HG03571 (cell line): ENCODE data around the gene INPP5A.
"Not testable (repeated sequence)": the region's sequence is repeated elsewhere in the genome, so short reads cannot be mapped to it uniquely, and the experiment has no call there.

Experiments used
- ATAC-seq: cut with Tn5 transposase; IDR thresholded peaks from one replicate; pipeline ENCODE4 v1.9.1; 2021; ENCODE audit not compliant: unreplicated experiment

INPP5A gene

DNA sequence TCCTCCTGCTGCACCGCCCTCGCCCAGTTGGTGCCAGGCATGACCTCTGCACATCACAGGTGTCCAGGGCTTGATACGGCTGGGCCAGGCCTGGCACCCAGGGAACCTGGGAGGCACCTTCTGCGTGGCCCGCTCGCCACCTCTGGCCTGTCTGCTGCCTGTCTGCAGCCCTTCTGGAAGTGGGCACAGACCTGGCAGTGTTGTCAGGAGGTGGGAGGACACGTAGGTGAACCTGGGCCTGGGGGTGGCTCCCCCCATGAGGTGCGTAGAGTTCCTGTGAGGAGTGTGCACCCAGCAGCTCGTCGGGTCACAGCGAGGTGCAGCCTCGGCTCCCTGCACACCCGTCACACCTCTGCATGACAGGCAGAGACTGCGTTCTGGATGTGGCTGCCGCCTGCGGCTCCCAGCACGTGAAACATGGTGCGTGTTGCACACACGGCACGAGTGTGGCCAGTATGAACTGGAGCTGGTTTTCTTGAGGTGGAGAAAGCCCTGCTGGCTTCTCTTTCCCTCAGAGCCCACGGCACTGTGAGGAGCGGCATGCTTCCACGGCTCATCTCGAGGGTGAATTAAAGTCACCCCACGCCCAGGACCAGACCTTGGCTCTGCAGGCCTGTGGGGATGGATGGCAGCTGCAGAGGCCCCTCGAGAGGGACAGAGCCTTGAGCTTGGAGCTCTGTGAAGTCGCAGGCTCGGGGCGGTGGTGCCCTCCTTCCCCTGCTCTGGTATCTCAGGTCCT is 24.8 kb downstream of the INPP5A start:
- ATAC-seq: no peak

DNA sequence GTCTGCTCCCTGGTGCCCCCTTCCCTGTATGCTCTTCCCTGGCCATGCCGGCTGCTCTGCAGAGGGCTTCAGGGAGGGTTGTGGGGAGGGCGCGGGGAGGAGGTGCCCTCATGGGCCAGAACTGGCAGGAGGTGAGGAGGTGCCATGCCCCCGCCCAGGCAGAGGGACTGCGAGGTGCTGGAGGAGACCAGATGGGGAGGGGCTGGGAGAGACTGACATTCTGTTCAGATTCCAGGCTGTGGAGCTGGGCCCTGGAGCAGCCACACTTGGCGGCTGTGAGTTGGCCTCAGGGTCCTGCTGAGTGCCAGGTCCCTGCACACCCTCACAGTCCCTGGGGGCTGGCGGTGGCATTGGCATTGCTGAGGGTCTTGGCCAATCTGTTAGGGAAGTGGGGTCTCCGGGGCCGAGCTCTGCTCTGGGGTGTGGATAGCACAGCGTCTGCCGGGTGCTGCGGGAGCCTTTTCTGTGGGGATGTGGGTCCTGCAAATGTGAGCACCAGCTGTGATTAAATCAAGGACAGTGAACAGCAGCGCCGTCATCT is 25.4 kb downstream of the INPP5A start:
- ATAC-seq: no peak

DNA sequence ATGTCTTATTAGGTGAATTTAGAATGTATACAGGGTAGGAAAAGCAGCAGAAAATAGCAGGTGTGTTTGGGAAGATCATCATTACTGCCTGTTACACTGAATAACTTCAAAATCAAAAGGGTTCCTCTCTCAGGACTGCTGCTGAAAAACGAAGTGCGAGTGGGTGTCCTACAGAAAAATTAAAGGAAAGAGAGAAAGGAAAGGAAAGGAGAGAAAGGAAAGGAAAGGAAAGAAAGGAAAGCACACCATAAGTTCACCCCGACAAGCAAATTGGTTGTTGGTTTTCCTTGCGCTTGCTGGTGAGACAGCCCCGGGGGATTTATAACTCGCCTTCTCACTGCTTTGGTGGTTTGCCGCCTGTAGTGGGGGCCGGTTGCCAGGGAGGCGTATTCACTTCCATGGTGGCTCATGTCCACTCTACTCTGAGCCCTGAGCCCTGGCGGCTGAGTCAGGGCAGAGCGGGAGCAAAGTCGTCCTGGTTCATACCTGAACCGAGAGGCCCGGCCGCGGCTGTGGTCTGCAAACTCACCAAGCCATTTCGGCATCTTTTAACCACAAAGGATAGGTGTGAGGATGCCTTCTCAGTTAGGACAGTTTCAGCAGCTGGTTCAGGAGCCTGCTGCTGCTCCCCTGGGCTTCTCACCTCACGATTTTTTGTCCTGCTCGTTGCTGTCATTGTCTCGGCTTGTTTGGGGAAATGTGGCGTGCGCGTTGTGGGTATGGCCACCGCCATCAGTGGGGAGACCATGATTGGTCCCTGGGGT is 26.1 kb downstream of the INPP5A start:
- ATAC-seq: peak; percentile 79

DNA sequence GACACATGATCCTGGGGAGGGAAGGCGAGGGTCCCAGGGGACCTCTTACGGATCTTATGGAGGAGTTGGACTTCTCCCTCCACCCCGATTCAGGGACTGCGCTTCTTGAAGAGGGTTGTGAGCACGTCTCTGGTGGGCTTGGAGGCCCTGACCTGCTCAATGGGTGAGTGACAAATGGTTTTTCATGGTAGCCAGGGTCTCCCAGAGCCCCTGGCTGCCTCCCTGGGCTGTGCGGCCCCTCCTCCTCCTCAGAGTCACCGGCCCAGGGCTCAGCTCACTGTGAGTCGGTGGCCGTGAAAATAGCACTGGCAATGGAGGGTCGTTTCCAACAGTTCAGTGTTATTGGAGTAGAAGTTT is 26.6 kb downstream of the INPP5A start:
- no peak for ATAC-seq

DNA sequence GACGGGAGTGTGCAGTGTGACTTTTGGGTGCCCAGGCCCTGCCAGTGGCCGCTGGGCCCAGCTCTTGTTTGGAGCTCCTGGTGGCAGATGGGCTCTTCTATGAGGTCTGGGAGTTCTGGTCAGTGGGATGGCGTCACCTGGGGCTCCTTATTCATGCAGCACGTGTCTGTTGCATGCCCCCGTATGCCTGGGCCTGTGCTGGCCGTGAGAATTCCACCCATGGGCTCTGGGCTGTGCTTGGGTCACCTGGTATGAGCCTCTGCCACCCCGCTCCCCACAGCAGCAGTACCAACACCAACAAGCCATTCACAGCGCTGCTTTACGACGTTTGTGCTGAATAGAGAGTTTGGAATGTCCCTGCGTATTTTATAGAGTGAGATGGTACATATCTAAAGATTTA is 27.1 kb downstream of the INPP5A start:
- ATAC-seq: no peak

DNA sequence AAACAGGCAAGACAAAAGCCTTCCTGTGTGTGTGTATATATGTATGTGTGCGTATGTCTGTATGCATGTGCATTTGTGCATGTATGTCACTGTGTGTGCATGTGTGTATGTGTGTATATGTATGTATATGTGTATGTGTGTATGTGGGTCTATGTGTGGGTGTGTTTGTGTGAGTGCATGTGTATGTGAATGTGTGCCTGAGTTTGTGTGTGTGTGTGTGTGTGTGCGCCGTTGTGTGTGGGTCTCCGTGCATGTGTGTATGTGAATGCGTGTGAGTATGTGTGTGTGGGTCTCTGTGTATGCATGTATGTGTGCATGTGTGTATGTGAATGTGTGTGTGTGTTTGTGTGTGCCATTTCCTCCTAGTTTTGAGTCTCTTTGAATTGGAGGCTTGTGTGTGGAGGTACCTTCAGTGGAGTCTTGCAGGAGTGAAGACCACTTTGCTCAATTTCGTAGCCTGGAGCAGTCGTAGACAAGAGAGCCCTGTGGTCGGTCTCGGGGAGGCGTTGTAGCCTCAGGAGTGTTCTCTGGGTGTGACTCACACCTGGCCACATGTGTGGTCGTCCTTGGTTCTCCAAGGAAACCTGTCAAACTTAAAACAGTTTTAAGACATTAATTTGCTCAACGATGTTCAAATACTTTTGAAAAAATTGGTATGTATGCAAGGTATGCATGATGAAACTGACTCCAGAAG is 28.1 kb downstream of the INPP5A start:
- ATAC-seq: no peak

DNA sequence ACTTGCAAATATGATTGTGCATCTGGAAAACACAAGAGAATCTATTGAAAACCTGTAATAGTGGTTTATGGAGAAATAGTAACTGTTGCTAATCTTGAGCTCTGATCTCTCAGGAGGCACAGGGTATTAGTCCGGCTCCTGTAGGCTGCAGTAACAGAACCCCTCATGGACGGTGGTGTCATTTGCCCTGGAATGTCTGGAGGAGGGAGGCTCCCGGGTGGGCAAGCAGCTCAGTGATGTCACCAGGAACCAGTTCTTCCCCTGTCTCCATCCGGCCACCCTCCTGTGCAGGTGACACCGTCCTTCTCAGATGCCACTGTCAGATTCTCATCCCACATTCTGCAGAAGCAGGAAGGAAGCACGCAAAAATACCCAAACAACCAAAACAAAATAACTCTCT is 29.3 kb downstream of the INPP5A start:
- ATAC-seq: no peak

DNA sequence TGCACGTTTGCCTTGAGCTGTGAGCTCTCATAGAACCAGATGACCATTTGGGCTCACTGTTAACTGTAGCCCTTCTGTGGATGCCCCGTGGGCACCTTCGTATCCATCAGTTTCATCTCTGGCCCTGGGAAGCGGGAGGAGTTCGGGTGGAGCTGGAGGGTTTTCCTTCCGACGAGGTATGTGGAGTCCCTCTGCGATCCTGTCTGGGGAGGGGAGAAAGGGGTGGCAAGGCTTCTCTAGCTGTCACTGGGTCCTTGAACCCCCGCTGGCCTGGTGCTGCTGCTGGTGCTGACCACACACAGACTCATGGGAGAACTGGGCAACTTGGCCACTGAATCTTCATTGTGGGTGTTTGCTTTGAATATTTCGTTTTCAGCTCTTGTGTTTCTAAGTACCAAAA is 32.7 kb downstream of the INPP5A start:
- ATAC-seq: no peak

DNA sequence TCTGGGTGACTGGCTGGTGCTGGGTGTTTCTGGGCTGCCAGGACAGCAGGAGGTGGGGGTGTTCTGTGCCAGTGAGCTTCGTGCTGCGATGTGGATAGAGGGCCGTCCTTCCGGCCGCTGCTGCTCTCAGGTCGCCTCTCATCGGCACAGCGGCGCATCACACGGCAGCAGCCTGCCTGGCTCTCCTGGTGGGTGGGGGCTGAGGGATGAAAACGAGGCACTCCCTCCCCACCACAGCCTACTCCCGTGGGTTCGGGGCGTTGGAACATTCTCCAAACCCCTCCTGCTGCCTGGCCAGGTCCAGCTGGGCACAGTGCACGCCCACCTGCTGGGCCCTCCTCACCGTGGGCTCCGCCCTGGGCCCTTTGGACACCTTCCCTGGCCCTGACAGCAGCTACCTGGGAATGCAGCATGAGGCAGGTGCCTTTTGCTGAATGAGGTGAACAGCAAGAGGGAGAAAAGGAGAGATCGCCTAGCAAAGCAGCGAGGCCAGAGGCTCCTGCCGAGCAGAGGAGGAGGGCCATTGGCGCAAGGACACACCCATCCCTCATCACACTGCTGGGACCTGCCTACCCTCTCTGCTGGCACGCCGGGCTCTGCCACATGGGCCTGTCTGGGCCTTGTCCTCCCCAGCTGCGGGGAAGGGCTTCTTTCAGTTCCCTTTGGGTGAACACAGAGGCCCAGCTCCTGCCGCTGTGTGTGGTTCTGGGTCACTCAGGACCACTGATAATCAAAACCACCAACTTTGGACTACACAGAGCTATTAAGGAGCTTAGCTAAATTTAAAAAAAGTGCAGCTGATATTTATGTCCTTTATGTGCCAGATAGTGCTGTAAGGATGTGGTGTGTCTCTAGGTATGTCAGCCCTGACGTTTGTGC is 33.4 kb downstream of the INPP5A start:
- peak; percentile 39 for ATAC-seq

DNA sequence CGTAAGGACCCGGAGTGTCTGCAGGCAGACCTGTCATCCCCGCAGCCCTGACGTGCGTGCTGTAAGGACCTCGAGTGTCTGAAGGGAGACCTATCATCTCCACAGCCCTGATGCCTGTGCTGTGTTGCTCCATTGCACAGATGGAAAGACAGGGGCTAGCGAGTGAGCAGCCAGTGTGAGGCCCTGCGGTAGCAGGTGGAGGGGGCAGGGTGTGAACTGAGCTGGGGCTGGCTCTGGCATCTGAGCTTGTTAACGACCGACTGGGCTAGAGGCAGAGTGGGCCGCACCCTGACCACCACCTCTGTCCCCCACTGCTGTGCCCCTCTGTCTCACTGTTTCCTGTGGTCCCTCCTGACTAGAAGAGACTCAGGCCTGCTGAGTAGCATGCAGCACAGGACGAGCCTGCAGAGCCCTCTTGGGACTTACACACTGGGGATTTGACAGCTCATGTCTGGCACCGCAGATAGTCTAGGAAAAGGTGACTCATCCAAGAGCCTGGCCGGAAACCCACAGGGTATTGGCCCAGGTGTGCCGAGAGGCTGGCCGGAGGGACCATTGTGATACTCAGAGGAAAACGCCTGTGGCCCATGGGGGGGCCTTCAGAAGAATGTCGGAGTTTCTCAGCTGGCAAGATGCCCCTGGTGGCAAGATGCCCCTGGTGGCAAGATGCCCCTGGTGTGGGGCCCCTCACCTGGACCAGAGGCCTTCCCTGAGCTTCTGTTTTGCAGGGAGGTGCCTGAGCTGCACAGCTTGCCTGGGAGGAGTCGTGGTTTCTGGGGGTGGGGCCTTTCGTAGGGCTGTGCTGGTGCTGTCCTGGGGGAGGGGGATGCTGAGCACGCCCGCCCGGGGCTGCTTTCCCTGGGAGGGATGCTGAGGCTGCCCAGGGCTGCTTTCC is 34.3 kb downstream of the INPP5A start:
- peak; percentile 64 for ATAC-seq

DNA sequence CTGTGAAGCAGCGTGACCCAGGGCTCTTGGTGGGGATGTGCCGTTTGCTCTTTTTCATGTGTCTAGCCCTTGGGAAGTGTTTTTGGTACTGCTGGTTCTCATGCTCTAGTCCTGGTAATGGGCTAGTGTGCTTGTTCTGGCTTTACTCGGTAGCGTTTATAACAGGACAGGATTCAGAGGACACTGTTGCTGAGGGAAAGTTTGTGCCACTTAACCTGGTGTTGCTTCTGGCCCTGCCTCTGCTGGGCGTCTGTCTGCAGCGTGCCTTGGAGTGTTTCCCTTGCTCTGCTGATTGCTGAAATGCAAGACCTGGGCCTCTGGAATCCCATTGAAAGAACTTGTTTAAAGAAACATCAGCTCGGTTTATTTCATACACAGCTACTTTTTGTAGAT is 35.0 kb downstream of the INPP5A start:
- no peak for ATAC-seq

DNA sequence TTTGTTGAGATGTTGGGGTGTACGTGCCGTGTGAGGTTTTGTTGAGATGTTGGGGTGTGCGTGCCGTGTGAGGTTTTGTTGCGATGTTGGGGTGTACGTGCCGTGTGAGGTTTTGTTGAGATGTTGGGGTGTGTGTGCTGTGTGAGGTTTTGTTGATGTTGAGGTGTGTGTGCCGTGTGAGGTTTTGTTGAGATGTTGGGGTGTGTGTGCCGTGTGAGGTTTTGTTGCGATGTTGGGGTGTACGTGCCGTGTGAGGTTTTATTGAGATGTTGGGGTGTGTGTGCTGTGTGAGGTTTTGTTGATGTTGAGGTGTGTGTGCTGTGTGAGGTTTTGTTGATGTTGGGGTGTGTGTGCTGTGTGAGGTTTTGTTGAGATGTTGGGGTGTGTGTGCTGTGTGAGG is 35.4 kb downstream of the INPP5A start:
- not testable (repeated sequence) for ATAC-seq

DNA sequence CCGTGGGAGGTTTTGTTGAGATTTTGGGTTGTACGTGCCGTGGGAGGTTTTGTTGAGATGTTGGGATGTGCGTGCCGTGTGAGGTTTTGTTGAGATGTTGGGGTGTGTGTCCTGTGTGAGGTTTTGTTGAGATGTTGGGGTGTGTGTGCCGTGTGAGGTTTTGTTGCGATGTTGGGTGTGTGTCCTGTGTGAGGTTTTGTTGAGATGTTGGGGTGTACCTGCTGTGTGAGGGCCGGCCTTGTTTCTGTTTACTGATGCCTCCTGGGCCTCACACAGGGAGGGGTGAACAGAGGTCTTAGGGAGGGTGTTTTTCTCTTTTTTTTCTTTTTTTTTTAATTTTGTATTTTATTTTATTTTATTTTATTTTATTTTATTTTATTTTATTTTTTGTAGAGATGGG is 36.7 kb downstream of the INPP5A start:
- ATAC-seq: no peak

DNA sequence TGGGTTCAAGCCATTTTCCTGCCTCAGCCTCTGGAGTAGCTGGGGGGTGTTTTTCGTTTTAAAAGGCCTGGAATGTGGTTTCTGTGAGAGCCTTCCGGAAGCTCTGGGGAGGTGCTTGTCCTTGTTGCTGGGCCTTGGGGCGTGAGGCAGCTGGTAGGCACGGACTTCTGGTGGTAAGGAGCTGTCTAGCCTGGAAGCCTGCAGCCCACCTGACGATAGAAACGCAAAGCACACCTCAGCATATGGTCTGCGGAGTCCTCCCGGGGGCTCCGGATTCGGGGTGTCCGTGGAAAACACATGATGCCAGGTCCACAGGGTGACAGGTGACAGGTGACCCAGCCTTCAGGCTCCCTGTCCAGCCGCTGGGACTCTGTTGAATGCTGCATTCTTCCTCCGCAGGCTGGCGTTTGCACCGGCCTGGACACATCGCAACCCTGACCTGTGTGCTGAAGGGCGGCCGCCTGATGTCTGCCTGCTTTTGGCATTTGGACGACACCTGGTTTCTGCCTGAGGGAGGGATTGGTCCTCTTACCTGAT is 37.3 kb downstream of the INPP5A start:
- ATAC-seq: no peak

DNA sequence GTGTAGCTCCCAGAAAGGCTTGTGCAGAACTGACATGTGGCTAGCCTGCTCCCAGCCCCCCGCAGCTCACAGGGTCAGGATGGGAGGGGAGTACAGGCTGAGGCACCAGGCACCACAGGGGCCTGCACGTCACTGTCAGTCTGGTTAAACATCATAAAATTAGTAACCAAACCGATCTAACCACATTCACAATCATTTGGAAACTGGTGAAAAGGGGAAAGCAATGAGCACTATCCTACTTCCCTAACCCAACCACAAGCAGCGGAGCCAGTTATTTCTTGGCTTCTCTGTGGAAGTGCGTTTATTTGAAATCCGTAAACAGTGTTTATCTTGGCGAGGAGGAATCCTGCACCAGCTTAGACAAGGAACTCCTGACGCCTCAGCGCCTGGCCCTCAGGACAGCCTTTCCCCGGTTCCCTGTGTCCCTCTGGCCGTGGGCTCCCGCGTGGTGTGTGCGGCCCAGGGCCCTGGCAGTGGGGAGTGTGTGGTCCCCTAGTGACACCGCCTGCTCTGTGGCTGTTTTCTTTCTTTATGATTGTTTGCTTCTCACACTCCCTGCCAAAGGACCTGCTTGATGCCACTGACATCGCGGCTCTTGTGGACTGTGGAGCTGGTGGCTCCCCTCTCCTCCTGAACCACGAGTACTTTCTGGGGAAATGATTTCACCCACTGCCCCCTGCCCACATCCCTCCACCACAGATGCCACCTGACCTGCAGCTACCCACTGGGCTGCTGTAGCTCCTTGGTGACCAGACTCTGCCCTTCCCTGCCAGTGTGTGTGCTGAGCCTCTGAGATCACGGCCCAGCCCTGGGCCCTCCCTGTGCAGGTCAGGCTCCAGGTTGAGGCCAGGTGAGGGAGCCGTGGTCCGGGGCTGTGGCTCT is 38.0 kb downstream of the INPP5A start:
- ATAC-seq: peak; percentile 45

DNA sequence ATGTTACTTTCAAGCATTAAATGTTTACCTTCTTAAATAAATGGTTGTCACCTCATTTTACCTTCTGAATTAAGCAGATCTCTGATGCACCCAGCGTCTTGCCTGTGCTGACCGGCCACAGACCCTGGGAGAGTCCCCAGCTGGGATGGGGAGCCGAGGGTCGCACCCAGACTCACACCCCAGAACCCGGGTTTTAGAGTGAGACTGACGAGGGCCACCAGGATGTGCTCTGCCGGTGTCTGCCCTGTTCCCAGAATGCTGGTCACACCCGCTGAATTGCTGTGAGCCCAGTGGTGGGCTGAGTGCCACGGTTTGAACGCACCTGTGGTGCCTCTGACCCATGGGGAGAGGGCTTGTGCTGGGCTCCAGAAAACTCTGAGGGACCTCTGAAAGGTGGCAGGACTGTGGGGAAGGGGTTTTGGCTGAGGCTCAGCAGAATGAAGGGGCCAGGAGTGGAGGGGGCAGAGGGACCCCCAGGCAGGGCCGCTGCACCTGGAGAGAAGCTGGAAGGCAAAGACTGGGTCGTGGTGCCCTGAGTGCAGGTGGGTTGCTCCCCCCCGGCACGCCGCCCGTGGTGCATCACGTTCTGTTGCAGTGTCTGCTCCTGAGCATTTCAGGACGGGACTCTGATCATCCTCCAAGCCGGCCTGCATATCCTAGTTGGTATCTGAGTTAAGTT is 39.2 kb downstream of the INPP5A start:
- no peak for ATAC-seq

DNA sequence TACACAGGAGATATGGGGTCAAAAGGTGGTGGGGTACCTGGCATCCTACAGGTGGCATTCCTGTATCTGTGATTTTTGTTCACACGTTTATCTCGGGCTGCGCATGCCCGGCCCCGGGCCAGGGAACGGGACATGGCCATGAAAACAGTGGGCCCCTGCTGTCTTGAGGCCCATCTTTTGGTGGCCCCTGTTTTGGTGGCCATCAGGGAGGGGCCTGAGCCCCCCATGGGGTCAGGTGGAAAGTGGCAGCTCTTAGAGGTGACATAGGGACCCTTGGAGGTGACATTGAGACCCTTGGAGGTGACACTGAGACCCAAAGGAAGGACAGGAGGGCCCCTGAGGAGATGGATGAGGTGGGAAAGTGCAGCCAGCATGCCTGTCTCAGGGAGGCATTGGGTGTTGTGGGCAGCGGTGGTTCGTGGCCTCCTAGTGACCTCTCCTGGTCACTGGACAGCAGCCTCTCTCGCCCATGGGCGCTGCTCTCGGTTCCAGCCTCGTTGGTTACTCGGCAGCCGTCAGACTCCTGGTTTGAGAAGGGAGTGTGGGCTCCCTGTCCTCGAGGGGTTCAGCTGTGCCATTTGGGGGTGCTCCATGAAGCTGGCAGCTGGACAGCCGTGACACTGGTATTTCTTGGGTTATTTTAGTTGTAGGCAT is 39.9 kb downstream of the INPP5A start:
- no peak for ATAC-seq
